HG03432 (cell line): ENCODE measurements around the gene RPL13.

Experiments used
- ATAC-seq: cut with Tn5 transposase; IDR thresholded peaks from one replicate; pipeline ENCODE4 v1.9.1; 2021; ENCODE audit warnings: mild to moderate bottlenecking, moderate library complexity; ENCODE audit not compliant: unreplicated experiment

The RPL13 gene

DNA sequence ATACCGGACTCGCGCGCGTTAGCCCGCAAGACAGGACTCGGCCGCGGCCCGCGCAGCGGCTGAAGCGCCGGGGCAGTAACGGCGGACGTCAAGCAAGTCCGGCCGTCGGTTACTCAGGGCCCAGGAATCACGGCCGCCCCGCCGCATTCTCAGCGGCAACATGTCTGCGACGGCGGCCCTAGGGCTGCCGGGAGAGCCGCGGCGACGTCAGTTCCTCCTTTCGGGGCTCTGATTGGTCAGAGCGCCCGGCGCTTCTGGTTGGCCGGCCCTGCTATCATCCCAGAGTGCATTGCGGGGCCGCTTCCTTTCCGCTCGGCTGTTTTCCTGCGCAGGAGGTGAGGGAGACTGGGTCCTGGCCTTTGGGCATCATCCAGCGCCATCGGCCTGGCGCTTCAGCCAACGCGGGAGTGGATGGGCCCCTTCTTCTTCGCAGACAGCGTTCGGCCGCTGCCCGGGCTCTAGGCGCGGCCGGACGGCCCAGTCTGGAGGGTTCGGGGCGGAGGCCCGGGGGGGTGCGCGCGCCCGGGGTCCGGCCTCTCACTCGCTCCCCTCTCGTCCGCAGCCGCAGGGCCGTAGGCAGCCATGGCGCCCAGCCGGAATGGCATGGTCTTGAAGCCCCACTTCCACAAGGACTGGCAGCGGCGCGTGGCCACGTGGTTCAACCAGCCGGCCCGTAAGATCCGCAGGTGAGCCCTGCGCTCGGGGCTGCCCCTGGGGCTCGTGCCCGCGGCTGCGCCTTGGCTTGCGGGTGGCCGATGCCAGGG is at the start of gene RPL13:
TSS of gene RPL13 (plus strand) at position 305 of the 764 bp plus-strand sequence. CDS start at position 583, 278 bp downstream.
- ATAC-seq = peak; percentile 88

DNA sequence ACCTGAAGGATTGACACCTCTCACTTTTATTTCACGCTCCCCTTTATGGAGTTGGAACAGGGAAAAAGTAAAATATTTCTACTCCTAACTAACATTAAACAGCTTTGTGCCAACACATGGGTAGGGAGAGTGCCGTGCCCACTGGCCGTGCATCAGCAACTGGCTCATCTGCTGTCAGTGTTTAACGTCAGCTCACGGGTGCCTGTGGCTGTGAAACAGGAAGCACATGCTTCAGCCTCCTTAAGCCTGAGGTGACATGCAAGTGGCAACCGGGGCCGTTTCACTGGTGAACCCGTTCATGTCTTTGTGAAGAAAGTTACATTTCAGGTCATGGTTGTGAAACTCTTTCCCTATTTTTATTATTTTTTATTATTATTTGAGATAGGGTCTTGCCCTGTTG is 49.1 kb upstream of the RPL13 start:
- ATAC-seq = no peak

- no peak for ATAC-seq
Measured at GRCh38 chr16:89512453-89512852, 48.0 kb upstream of the RPL13 start.

GRCh38 chr16:89517128-89517527 is 43.4 kb upstream of the RPL13 start:
- no peak for ATAC-seq

DNA sequence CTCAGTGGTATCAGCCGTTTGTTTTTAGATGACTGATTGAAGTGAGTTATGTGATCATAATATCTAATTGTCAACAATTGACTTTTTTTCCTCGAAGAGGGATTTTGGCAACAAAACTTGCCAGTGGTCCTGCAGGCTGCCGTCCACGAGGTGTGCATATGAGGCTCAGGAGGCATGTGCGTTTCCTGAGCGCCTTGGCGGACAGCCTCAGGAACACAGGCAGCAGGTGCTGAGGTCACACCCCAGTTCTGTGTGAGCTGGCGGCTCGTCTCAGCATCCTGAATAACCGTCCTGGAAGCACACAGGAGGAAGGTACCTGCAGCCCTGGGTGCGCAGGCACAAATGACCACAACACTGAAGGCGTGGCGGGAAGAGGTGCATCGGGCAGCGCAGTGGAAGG is 40.6 kb upstream of the RPL13 start:
- no peak for ATAC-seq

- no peak for ATAC-seq
Measured at GRCh38 chr16:89522287-89522686, 38.2 kb upstream of the RPL13 start.

GRCh38 chr16:89523680-89524344 is 36.7 kb upstream of the RPL13 start:
- ATAC-seq = no peak

DNA sequence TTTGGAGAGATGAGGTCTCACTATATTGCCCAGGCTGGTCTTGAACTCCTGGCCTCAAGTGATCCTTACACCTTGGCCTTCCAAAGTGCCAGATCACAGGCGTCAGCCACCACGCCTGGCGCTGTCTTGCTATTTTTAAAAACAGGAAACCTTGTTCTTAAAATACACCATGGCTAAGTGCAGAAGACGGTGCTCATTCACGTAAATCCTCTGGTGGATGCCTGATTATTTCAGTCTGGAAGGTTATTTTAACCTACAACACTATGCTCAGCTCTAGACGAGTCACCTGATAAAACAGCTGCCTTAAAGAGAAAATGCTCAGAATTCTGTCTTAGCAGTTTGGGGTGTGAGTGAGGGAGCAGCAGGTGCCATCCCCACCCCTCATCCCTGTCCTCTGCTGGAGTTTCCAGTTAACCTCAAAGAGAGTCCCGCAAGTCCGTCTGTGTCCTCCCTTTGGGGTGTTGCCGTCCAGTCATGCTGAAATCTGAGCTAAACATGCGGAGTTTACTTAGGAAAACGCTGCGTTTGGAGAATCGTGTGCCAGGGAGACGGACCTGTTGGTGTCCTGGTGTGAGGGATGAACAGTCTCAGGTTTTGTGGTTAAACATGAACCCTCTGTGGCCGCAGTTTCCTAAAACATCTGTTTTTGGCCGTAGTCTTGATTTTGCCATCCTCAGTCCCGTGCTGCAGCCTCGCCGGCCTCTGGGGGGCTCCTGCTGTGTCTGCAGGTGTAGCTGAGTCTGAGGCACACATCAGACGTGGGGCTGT is 35.2 kb upstream of the RPL13 start:
- no peak for ATAC-seq

GRCh38 chr16:89529097-89529496 is 31.4 kb upstream of the RPL13 start:
- no peak for ATAC-seq

DNA sequence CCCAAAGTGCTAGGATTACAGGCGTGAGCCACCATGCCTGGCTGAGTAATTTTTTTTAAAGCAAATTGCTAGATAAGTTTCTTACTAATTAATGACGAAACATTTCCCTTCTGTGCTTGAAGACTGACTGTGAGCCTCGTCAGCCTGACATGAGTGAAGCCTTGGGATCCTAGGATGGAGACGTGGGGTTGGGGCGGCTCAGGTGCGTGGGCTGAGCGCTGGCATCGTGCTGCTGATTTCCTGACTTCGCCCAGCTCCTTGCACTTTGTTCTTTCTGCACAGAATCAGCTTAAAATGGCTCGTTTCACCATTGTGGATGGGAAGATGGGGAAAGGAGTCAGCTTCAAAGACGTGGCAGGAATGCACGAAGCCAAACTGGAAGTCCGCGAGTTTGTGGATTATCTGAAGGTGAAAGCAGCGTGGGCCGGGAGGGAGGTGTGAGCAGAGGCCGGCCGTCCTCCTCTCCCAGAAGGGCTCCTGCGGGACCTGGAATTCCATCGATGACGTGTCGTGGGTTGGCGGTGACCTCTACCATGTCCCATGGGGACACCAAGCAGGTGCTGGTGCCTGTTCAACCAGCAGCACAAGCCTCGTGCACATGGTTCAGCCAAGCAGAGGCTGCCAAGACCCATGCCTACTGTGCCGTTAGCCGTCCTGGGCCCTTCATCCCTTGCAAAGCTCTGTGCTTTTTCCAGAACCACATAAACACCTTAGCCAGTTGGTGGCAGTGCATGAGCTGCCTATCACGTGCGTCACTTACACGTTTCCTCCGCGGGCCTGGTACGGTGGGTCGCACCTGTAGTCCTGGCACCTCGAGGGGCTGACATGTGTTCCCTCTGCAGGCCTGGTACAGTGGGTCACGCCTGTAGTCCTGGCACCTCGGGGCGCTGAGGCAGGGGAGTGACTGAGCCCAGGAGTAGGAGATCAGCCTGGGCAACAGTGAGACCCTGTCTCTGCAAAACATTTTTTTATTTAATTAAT is 29.8 kb upstream of the RPL13 start:
- no peak for ATAC-seq

DNA sequence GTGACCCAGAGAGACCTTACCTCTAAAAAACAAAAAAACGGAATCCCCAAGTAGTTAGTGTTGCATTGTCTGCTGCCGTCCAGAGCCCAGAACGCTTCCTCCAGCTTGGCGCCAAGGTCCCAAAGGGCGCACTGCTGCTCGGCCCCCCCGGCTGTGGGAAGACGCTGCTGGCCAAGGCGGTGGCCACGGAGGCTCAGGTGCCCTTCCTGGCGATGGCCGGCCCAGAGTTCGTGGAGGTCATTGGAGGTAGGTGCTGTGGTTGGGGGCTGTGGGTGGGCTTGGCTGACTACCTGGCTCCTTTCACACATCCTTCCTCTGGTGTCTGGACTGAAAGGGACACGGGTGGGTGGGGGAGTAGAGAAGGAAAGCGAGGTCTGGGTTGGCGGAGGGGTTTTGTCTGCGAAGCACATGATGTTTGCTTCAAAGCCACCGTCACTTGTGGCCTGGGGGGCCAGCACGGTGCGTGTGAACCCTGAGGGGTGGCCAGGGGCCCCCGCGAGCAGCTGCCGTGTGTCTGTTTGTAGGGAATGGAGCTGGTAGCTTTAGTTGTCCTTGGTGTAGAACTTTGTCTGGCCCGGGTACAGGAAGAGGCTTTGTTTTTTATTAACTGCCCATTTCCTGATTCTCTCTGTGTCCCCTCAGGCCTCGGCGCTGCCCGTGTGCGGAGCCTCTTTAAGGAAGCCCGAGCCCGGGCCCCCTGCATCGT is 28.5 kb upstream of the RPL13 start:
- no peak for ATAC-seq

DNA sequence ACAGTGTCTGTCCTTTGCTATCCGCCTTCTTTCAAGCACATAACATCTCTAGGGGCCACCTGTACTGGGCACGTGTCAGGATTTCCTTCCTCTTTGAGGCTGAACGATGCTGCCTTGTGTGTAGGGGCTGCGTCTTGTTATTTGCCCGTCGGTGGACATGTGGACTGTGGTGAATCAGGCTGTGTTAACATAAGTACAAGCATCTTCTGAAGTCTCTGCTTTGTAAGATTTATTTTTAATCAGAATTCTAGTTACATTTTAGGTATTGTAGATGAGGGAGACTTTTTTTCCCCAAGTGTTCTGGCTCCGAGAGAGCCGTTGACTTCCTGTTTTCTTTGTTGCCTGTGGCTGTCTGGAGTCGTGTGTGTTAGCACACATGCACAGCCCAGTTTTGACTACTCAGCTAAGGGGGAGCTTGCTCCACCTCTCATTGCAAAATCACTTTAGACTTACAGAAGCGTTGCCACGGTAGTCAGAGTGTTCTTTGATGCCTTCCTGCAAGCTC is 26.2 kb upstream of the RPL13 start:
- ATAC-seq = no peak

DNA sequence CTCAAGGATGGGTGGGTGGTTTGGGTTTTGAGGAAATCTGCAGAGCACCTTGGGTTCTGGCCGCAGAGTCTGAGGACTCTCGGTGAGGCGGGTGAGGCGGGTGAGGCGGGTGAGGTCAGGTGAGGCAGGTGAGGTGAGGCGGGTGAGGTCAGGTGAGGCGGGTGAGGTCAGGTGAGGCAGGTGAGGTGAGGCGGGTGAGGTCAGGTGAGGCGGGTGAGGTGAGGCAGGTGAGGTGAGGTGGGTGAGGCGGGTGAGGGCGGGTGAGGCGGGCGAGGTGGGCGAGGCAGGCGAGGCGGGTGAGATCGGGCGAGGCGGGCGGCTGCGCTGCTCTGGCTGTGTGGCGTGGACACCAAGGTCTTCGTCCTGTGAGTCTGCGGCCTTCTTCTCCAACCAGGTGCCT is 24.1 kb upstream of the RPL13 start:
- ATAC-seq = no peak

DNA sequence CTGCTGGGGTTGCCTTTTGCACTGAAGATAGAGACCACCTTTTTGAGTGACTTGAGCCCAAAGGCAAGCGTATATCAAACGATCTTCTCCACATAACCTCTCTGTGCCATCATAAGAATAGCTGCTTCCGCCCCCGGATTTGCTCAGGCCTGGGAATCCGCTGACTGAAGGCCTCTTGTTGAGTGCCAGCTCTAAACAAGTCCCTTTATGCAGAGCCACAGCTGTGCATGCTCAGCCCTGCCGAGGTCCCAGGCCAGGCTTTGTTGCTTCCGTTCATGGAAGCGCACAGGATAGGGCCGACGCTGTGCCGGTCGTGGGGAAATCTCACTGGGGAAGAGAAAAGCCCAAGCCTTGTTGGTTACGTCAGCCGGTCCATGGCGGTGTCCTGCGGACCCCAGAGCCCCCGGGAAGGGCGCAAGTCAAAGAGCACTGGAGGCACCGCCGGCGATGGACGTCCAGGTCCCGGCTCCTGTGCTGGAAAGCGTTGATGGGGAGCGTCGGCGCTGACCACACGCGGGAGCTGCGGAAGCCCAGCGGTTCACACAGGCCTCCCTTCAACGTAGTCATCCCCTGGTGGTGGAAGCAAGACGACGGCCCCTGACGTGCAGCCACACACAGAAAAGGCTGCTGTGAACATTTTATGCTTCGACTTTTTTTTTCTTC is 23.5 kb upstream of the RPL13 start:
- no peak for ATAC-seq

DNA sequence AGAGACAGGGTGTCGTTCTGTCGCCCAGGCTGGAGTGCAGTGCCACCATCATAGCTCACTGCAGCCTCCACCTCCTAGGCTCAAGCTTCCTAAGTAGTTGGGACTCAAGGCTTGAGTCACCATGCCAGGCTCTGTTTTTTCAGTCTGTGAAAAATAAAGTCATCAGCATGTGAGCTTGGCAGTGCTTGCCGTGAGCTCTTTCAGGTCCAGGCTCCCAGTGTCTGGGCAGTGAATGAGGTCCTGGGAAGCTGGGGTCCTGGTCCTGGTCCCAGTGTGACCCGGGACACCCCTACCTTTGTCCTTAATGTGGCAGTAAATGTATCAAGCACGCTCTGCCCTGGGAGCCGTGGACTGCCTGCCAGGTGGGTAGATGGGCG is 22.9 kb upstream of the RPL13 start:
- no peak for ATAC-seq

DNA sequence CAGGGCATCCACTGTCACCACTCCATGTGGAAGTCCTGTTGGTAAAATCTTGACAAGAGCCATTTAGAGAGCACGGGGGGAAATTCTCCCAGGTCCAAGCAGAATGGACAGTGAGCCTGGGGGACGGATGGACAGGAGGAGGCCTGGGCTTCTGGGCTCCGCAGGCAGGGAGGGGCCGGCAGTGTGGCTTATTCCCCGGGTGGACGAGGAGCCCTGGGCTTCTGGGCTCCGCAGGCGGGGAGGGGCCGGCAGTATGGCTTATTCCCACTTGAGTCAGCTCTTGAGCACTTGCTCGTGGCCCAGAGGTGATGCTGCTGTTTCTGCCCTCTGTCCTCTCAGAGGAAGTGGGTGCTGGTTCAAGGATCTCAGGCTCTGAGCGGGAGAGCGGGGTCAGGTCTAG is 22.2 kb upstream of the RPL13 start:
- ATAC-seq = no peak

DNA sequence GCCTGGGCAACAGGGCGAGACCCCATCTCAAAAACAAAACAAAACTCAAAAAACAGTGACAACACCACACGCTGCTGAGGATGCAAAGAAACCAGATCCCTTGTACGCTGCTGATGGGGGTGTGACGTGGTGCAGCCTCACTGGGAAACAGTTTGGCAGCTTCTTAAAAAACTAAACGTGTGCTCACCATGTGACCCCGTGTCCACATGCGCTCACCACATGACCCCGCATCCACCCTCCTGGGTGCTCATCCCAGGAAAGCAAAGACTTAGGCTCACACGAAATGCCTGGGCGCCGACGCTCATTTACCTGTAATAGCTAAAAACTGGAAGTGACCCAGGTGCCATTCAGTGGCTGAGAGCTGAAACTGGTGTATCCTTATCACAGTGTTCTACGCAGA is 19.9 kb upstream of the RPL13 start:
- no peak for ATAC-seq

DNA sequence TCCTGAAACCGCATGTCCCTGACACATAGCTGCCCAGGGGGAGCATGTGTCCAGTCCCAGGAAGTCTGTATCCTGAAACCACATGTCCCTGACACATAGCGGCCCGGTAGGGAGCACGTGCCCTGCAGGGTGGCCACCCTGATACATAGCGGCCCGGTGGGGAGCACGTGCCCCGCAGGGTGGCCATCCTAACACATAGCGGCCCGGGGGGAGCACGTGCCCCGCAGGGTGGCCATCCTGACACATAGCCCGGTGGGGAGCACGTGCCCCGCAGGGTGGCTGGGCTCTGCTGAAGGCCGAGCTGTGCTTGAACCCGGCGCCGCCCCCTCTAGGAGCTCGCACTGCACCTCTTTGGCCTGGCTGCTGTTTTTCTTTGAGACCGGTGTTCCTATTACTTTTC is 18.7 kb upstream of the RPL13 start:
- no peak for ATAC-seq

GRCh38 chr16:89544113-89544512 is 16.4 kb upstream of the RPL13 start:
- ATAC-seq = no peak

- no peak for ATAC-seq
Measured at GRCh38 chr16:89544713-89545043, 15.8 kb upstream of the RPL13 start.
